Kidney capillary endothelial cell (primary cell): Measurements from ENCODE around the gene OXTR.

Experiments
- DNase-seq: peaks from one replicate; pipeline ENCODE4 v3.0.0-alpha.2; 2018; ENCODE audit warnings: low spot score

OXTR gene

DNA sequence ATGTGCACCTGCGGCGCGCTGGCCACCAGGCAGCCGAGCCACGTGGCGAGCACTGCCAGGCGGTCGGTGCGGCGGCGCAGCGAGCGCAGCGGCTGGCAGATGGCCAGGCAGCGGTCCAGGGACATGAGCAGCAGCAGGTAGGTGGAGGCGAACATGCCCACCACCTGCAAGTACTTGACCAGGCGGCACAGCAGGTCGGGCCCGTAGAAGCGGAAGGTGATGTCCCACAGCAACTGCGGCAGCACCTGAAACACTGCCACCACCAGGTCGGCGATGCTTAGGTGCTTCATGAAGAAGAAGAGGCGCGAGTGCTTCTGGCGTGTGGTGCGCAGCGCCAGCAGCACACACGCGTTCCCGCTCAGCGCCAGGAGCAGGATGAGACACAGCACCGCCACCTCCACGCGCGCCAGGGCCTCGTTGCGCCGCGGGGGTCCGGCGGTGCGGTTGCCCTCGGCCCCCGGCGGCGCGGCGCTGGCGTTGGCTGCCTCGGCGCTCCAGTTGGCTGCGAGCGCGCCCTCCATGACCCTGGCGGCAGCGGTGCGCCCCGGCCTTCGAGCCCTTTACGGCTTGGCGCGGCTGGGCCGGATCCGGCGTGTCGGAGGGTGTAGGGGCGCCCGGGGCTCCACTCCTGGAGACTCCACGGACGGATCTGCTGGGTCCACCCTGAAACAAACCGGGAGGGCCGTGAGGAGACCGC is 1.6 kb downstream of the OXTR start:
- DNase-seq: peak; percentile 7

- no peak for DNase-seq
Measured at GRCh38 chr3:8767256-8767666, 2.2 kb downstream of the OXTR start.

DNA sequence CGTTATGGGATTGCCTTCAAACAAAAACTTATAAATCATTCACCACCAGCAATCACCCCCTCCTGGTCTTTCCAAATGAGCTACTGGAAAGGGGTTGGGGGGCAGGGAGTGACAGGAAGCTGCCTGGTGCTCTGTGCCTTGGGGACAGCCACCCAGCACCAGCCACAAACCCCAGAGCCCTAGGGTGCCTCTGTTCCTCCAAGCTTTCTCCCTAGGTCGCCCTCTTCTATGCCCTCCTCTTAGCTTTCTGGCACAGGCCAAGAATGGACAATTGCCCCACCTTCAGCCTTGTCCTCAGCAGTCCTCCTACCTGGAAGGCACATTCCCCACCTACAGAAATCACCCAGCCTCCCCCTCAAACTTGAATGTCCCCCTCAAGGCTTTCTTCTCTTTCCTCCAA is 3.3 kb downstream of the OXTR start:
- DNase-seq: no peak

DNA sequence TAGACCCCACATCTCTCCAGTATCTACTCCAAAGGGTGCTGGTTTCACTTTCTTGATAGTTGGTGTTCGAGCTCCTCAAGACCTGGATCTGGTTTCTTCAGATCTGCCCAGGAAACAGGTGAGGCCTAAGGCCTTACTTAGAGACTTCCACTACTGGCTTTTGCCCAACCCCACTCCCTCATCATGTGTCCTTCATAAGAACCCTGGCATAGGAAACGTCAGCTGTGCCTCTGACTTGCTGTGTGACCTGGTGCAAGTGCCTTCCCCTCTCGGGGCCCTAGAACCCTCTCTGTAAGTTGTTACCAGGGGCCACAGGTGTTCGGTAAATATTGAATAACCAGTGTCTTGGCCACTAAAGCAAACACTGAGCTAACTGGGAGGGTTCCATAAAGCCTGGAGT is 3.9 kb downstream of the OXTR start:
- DNase-seq: no peak

DNA sequence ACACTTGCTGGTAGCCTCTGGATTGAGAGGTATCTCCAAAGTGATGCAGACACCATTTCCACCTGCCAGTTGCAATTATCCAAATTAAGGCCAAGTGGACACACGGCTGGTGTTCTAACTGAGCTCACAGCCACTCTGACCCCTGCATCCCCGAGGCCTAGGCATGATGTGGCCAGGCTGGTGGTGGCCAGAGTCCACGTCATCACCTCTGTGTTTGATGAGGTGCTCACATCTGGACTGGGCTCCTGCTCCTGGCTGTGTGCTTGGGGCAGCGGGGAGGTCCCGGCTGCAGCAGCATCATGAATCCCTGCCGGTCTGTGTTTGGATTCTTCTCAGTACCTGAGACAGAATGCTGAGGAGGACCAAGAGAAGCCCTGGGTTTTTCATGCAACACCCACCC is 4.9 kb downstream of the OXTR start:
- DNase-seq: no peak

GRCh38 chr3:8762607-8763377 is 6.6 kb downstream of the OXTR start:
- DNase-seq: no peak

- no peak for DNase-seq
Measured at GRCh38 chr3:8761866-8762265, 7.5 kb downstream of the OXTR start.

DNA sequence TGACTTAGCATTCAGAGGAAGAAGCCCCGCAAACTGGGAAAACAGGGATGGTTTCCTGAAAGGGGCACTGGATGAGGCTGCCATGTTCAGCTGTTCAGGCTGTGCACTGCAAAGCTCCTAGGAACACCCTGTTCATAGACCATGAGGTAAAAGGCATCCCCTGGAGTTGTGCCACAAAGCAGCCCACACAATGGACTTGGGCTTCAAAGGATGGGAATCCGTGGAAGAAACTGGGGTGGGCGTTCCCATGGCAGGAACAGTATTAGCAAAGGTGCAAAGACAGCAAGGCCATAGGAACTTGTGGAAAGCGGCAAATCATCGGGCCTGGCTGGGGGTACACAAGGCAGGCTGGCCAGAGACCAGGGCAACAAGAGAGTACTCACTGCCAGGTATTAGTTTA is 8.9 kb downstream of the OXTR start:
- no peak for DNase-seq

GRCh38 chr3:8760091-8760490 is 9.3 kb downstream of the OXTR start:
- no peak for DNase-seq

- no peak for DNase-seq
Measured at GRCh38 chr3:8759038-8759707, 10.2 kb downstream of the OXTR start.

DNA sequence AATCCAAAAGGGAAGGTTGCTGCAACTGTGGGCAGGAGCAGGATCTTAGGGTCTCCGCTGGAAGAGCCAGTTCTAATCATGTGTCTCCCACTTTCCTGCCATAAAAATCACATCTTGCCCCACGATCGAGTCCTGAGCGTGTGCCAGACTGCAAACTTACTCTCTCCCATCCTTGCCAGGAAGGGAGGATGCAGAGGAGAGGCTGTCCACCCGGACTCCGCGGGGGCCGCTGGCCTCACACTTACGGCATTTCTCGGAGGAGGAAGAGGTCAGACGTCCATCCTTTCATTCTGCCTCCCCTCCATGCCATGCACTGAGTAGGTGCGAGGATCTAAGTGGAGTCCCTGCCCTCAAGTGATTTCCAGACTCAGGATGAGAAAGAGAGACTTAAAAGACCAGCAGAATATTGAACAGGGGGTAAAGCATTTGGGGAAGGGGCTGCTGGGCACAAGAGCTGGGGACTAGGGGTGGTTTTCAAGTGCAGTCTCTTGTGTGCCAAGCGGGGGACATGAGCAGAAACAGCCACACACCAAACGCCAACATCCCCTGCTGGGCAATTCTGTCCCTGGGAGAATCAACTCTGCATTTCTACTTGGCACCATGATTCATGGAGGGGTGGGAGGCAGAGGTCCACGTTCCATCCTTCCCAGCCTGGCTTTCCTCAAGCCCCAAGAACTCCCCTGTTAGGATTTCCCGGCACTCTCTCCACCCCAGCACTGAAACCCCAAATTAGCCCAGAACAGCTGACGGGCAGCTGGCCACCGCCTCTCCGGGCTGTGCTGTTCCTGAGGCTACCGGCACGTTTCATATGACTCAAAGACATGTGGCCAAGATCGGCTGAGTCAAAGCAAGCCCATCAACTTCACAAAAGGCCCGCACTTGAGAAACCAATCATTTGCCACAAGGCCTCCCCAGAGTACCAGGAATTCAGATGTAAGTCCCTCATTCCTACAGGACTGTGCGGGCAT is 11.6 kb downstream of the OXTR start:
- DNase-seq: no peak

- DNase-seq: no peak
Measured at GRCh38 chr3:8756671-8757070, 12.7 kb downstream of the OXTR start.

DNA sequence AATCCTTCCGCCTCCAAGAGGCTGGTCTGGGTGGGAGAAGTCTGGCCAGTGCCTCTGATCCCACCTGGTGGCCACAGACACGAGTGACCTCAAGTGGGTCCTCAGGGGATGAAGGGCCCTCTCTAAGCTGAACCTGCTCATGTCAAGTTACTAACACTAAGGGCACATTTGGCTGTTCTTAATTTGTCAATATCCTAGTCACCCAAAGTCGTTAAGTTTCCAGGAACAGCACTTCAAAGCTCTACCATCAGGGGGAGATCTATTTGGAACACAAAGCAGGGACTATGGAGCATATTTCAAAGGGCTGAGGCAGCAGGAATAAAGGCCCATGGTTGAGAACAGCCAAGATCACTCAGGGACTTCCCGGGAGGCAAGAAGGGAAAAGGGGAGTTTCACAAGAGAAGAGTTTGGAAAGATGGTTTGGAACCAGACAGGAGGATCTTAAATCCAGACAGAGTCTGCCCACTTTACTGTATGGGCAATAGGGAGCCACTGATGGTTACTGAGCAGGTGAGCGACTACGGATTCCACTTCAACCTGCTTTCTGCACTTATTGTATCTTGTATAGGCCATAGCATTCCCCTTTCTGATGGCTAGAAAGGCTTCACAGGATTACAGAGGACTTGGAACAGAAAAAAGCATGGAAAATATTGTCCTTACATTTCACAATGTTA is 13.7 kb downstream of the OXTR start:
- no peak for DNase-seq

GRCh38 chr3:8755097-8755496 is 14.3 kb downstream of the OXTR start:
- DNase-seq: no peak

GRCh38 chr3:8752832-8753231 is 16.6 kb downstream of the OXTR start:
- DNase-seq: no peak

GRCh38 chr3:8749316-8749715 is 20.1 kb downstream of the OXTR start:
- DNase-seq: no peak

DNA sequence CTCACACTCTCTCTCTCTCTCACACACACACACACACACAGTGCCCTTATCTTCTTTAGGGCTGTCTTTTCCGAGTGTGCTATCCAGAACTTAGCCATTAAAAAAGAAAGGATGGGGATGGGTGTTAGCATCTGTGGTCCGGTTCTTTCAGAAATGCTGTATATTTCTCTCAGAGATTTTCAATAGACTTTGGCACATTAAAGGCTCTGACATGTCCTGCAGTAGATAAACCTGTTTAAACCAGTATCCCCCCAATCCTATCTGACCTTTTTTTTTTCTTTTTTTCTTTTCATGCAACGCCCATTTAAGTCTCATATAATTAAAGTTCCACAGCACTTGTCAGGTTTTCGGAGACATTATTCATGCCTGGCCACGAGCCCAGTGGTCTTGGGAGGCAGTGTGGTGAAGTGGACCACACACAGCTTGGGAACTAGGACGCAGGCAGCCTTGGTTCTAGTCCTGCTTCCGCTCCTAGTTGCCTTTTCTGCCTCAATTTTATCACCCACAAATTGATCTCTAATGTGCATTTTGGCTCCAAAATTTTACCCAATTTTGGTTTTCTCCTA is 22.6 kb downstream of the OXTR start:
- no peak for DNase-seq

GRCh38 chr3:8745619-8746370 is 23.6 kb downstream of the OXTR start:
- no peak for DNase-seq

- no peak for DNase-seq
Measured at GRCh38 chr3:8743911-8744310, 25.5 kb downstream of the OXTR start.

- no peak for DNase-seq
Measured at GRCh38 chr3:8743021-8743601, 26.3 kb downstream of the OXTR start.
